ENCODE results near the gene ZNF311. TPM values are rescaled to one million over a fixed set of nuclear protein-coding genes. Genes with fewer than 3 reads are reported as not detected.
"Not testable (repeated sequence)": the region's sequence is repeated elsewhere in the genome, so short reads cannot be mapped to it uniquely, and the experiment has no call there.

Gene ZNF311
- total and polyA plus RNA-seq, 2 donors (not counting 1 experiment from before 2014, with no cell fraction given) = 0.61 to 3.5 TPM

- DNase-seq (ENCODE audit: low read depth in 2 of 2) = peak; percentile 40 to 56
- Histone ChIP-seq H3K4me2 (ENCODE audit: extremely low read depth, insufficient read depth, low read length) (peak overlapping the region; percentile 54), H3K79me2 (ENCODE audit: control insufficient read depth, insufficient read depth, low read length) (no peaks in the 10 kb centered on the region), H3K9me3 (ENCODE audit: control insufficient read depth, insufficient read depth, low read depth, low read length) (no peaks in the 10 kb centered on the region), H3K27me3 (ENCODE audit: control insufficient read depth, insufficient read depth, low read length) (no peaks in the 10 kb centered on the region), H3K4me1 (ENCODE audit: control insufficient read depth, extremely low read depth, insufficient read depth, low read length) (no peaks in the 10 kb centered on the region), H2AFZ (ENCODE audit: low read length) (no peak overlapping the region), H3K36me3 (ENCODE audit: control insufficient read depth, insufficient read depth, low read length) (no peaks in the 10 kb centered on the region), H3K4me3 (replicated peaks in 1 of 4; ENCODE audit: control extremely low read depth in 1 of 4, insufficient read depth in 1 of 4, low read depth in 3 of 4, low read length in 4 of 4) (peak overlapping the region in 3 of 4 experiments; percentile 22 to 44 (median 31)), H3K27ac (ENCODE audit: insufficient read depth, low read length) (no peak overlapping the region), H3K9ac (ENCODE audit: insufficient read depth, low read length) (no peak overlapping the region), H4K20me1 (ENCODE audit: control insufficient read depth, extremely low read depth, insufficient read depth, low read length) (no peaks in the 10 kb centered on the region)
- TF ChIP-seq EZH2 (IDR thresholded peaks at IDR 0.05; ENCODE audit: low read length, missing control alignments) (no peak), CTCF (conservative IDR thresholded peaks at IDR 0.05 in 1 of 2, IDR thresholded peaks at IDR 0.05 in 1 of 2; ENCODE audit: low read depth in 1 of 2, low read length in 2 of 2) (no peak)
Measured at GRCh38 chr6:28977341-28978132, 27.6 kb downstream of the ZNF311 start.

- Histone ChIP-seq H3K27me3 (ENCODE audit: control insufficient read depth, insufficient read depth, low read length) (no peaks in the 10 kb centered on the region), H3K4me1 (ENCODE audit: control insufficient read depth, extremely low read depth, insufficient read depth, low read length) (no peaks in the 10 kb centered on the region), H4K20me1 (ENCODE audit: control insufficient read depth, extremely low read depth, insufficient read depth, low read length) (no peaks in the 10 kb centered on the region), H3K9me3 (ENCODE audit: control insufficient read depth, insufficient read depth, low read depth, low read length) (no peaks in the 10 kb centered on the region), H3K27ac (ENCODE audit: insufficient read depth, low read length) (no peak overlapping the region), H3K36me3 (ENCODE audit: control insufficient read depth, insufficient read depth, low read length) (no peaks in the 10 kb centered on the region), H3K79me2 (ENCODE audit: control insufficient read depth, insufficient read depth, low read length) (no peaks in the 10 kb centered on the region), H2AFZ (ENCODE audit: low read length) (no peak overlapping the region), H3K9ac (ENCODE audit: insufficient read depth, low read length) (no peak overlapping the region), H3K4me2 (ENCODE audit: extremely low read depth, insufficient read depth, low read length) (no peak overlapping the region), H3K4me3 (replicated peaks in 1 of 4; ENCODE audit: control extremely low read depth in 1 of 4, insufficient read depth in 1 of 4, low read depth in 3 of 4, low read length in 4 of 4) (no peak overlapping the region)
- TF ChIP-seq CTCF (conservative IDR thresholded peaks at IDR 0.05 in 1 of 2, IDR thresholded peaks at IDR 0.05 in 1 of 2; ENCODE audit: low read depth in 1 of 2, low read length in 2 of 2) (no peak), EZH2 (IDR thresholded peaks at IDR 0.05; ENCODE audit: low read length, missing control alignments) (no peak)
- DNase-seq (ENCODE audit: low read depth in 2 of 2) = no peak
Measured at GRCh38 chr6:28976677-28977076, 28.4 kb downstream of the ZNF311 start.

- no peak for DNase-seq (ENCODE audit: low read depth in 2 of 2)
- Histone ChIP-seq H3K4me3 (replicated peaks in 1 of 4; ENCODE audit: control extremely low read depth in 1 of 4, insufficient read depth in 1 of 4, low read depth in 3 of 4, low read length in 4 of 4) (no peak overlapping the region), H3K9ac (ENCODE audit: insufficient read depth, low read length) (no peak overlapping the region)
Measured at GRCh38 chr6:28974505-28974904, 30.6 kb downstream of the ZNF311 start.

GRCh38 chr6:28970056-28970455 is 35.1 kb downstream of the ZNF311 start:
- not testable (repeated sequence) for H2AFZ ChIP-seq (ENCODE audit: low read length); H3K27ac ChIP-seq (ENCODE audit: insufficient read depth, low read length); H3K4me1 ChIP-seq (ENCODE audit: control insufficient read depth, extremely low read depth, insufficient read depth, low read length); H3K4me3 ChIP-seq (replicated peaks in 1 of 4; ENCODE audit: control extremely low read depth in 1 of 4, insufficient read depth in 1 of 4, low read depth in 3 of 4, low read length in 4 of 4); H3K27me3 ChIP-seq (ENCODE audit: control insufficient read depth, insufficient read depth, low read length); H3K79me2 ChIP-seq (ENCODE audit: control insufficient read depth, insufficient read depth, low read length); H3K36me3 ChIP-seq (ENCODE audit: control insufficient read depth, insufficient read depth, low read length); DNase-seq (ENCODE audit: low read depth in 2 of 2); H4K20me1 ChIP-seq (ENCODE audit: control insufficient read depth, extremely low read depth, insufficient read depth, low read length); H3K4me2 ChIP-seq (ENCODE audit: extremely low read depth, insufficient read depth, low read length); H3K9ac ChIP-seq (ENCODE audit: insufficient read depth, low read length); H3K9me3 ChIP-seq (ENCODE audit: control insufficient read depth, insufficient read depth, low read depth, low read length)

More at GRCh38 chr6:28974505-28974904, 30.6 kb downstream of the ZNF311 start:
- no peaks in the 10 kb centered on the region for H3K79me2 ChIP-seq (ENCODE audit: control insufficient read depth, insufficient read depth, low read length)
- no peaks in the 10 kb centered on the region for H3K27me3 ChIP-seq (ENCODE audit: control insufficient read depth, insufficient read depth, low read length)
- H3K4me2 ChIP-seq (ENCODE audit: extremely low read depth, insufficient read depth, low read length) = no peak overlapping the region
- no peak overlapping the region for H2AFZ ChIP-seq (ENCODE audit: low read length)
- TF ChIP-seq EZH2 (IDR thresholded peaks at IDR 0.05; ENCODE audit: low read length, missing control alignments) (no peak), CTCF (conservative IDR thresholded peaks at IDR 0.05 in 1 of 2, IDR thresholded peaks at IDR 0.05 in 1 of 2; ENCODE audit: low read depth in 1 of 2, low read length in 2 of 2) (no peak)
- H3K4me1 ChIP-seq (ENCODE audit: control insufficient read depth, extremely low read depth, insufficient read depth, low read length) = no peaks in the 10 kb centered on the region
- H3K36me3 ChIP-seq (ENCODE audit: control insufficient read depth, insufficient read depth, low read length) = no peaks in the 10 kb centered on the region
- no peaks in the 10 kb centered on the region for H4K20me1 ChIP-seq (ENCODE audit: control insufficient read depth, extremely low read depth, insufficient read depth, low read length)
- no peak overlapping the region for H3K27ac ChIP-seq (ENCODE audit: insufficient read depth, low read length)
- no peaks in the 10 kb centered on the region for H3K9me3 ChIP-seq (ENCODE audit: control insufficient read depth, insufficient read depth, low read depth, low read length)
